ENCODE measurements around the gene CBX7. TPM values are rescaled to one million over a fixed set of nuclear protein-coding genes. Genes with fewer than 3 reads are reported as not detected.

Gene CBX7
- total and polyA plus RNA-seq, 2 of the 8 experiments (the other 6 are each of a cell fraction or from before 2014, with no cell fraction given): 6.9 to 8.7 TPM

- Histone ChIP-seq H3K27me3 (replicated peaks in 1 of 4; ENCODE audit: control insufficient read depth in 3 of 4, extremely low read depth in 1 of 4, insufficient read depth in 3 of 4, low read length in 3 of 4) (no peaks in the 10 kb centered on the region), H4K8ac (ENCODE audit: extremely low read depth, insufficient read depth, low read length) (no peak overlapping the region), H2AK5ac (ENCODE audit: low read depth, low read length) (no peak overlapping the region), H4K5ac (ENCODE audit: insufficient read length, low read depth, low read length) (no peak overlapping the region), H3K18ac (ENCODE audit: extremely low read depth, low read length) (no peak overlapping the region), H3K4me3 (ENCODE audit: extremely low read depth in 1 of 4, insufficient read depth in 2 of 4, low read depth in 3 of 4, low read length in 4 of 4) (no peak overlapping the region), H3K23me2 (ENCODE audit: low read depth, low read length) (no peaks in the 10 kb centered on the region), H3K79me1 (ENCODE audit: low read depth, low read length) (no peaks in the 10 kb centered on the region), H4K20me1 (replicated peaks in 1 of 2; ENCODE audit: control insufficient read depth in 1 of 2, insufficient read depth in 2 of 2, low read length in 2 of 2) (no peaks in the 10 kb centered on the region), H2BK120ac (replicated peaks; ENCODE audit: low read depth, low read length) (no peak overlapping the region), H3K4ac (replicated peaks; ENCODE audit: insufficient read length, low read depth, low read length) (no peak overlapping the region), H3K9ac (replicated peaks in 1 of 4; ENCODE audit: extremely low read depth in 1 of 4, low read depth in 3 of 4, low read length in 3 of 4) (no peak overlapping the region), H3K14ac (ENCODE audit: insufficient read length) (no peak overlapping the region), H2AFZ (ENCODE audit: low read length) (no peak overlapping the region), H3K79me2 (ENCODE audit: control insufficient read depth in 1 of 2, insufficient read depth in 2 of 2, low read length in 2 of 2) (no peaks in the 10 kb centered on the region), H2BK15ac (ENCODE audit: low read length) (no peak overlapping the region), H3K4me1 (replicated peaks in 1 of 4; ENCODE audit: control insufficient read depth in 3 of 4, insufficient read depth in 4 of 4, low read length in 3 of 4) (peaks cover 2 to 6% (median 5%) of the 10 kb centered on the region in 4 experiments; a peak in 4 of 7 replicates), H3K56ac (replicated peaks; ENCODE audit: insufficient read length, low read depth, low read length) (no peak overlapping the region), H3K9me3 (ENCODE audit: insufficient read depth in 2 of 2, low read depth in 1 of 2, low read length in 1 of 2) (no peaks in the 10 kb centered on the region), H2BK12ac (ENCODE audit: low read depth, low read length) (no peak overlapping the region), H3K27ac (ENCODE audit: low read depth, low read length) (no peak overlapping the region), H3K4me2 (ENCODE audit: insufficient read depth in 1 of 2, low read depth in 2 of 2, low read length in 2 of 2) (no peak overlapping the region), H2BK20ac (ENCODE audit: low read length) (no peak overlapping the region), H4K91ac (replicated peaks; ENCODE audit: insufficient read length, low read length) (no peak overlapping the region), H3K23ac (ENCODE audit: insufficient read length) (no peak overlapping the region), H2BK5ac (ENCODE audit: low read depth, low read length) (no peak overlapping the region), H3K36me3 (ENCODE audit: control insufficient read depth in 2 of 4, insufficient read depth in 4 of 4, low read length in 3 of 4) (no peaks in the 10 kb centered on the region)
- CTCF ChIA-PET (ENCODE audit: partially characterized antibody): interaction anchor here (0.6 to 1.6 kb wide), 6 partner anchors 9 to 240 kb away, joined by 3 to 6 read pairs (median 3); no protein-coding TSS in a partner anchor
- 95% methylated on average over 9 of the region's 9 CpGs; no CpG with 5 or more reads in 1 of the 2 experiments for WGBS, 2 experiments (ENCODE audit: extremely low coverage in 1 of 2, insufficient coverage in 1 of 2, insufficient read length in 1 of 2, insufficient replicate concordance in 2 of 2, low coverage in 1 of 2, low lambda C conversion rate in 2 of 2, missing lambda C conversion rate in 1 of 2)
- FAIRE-seq: no peak
- POLR2A ChIA-PET (ENCODE audit: partially characterized antibody): no interaction called here
- no peak for DNase-seq (ENCODE audit: low read depth in 1 of 2, low spot score in 2 of 2)
- TF ChIP-seq, protein P1, sequence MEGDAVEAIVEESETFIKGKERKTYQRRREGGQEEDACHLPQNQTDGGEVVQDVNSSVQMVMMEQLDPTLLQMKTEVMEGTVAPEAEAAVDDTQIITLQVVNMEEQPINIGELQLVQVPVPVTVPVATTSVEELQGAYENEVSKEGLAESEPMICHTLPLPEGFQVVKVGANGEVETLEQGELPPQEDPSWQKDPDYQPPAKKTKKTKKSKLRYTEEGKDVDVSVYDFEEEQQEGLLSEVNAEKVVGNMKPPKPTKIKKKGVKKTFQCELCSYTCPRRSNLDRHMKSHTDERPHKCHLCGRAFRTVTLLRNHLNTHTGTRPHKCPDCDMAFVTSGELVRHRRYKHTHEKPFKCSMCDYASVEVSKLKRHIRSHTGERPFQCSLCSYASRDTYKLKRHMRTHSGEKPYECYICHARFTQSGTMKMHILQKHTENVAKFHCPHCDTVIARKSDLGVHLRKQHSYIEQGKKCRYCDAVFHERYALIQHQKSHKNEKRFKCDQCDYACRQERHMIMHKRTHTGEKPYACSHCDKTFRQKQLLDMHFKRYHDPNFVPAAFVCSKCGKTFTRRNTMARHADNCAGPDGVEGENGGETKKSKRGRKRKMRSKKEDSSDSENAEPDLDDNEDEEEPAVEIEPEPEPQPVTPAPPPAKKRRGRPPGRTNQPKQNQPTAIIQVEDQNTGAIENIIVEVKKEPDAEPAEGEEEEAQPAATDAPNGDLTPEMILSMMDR (IDR thresholded peaks at IDR 0.05; ENCODE audit: control extremely low read depth in 1 of 3, insufficient read depth in 1 of 3, low read depth in 1 of 3, low read length in 3 of 3): no peak
- TF ChIP-seq RNF2 (IDR thresholded peaks at IDR 0.05; ENCODE audit: borderline replicate concordance, low read depth, low read length, missing control alignments, poor library complexity, severe bottlenecking): no peak
- no peak for TF ChIP-seq RAD21 (IDR thresholded peaks at IDR 0.05 in 1 of 2, conservative IDR thresholded peaks at IDR 0.05 in 1 of 2; ENCODE audit: low read depth in 2 of 2, low read length in 2 of 2)
- TF ChIP-seq TCF12 (IDR thresholded peaks at IDR 0.05; ENCODE audit: low read depth, low read length): no peak
- TF ChIP-seq TBP (IDR thresholded peaks at IDR 0.05; ENCODE audit: low read depth, low read length): no peak
- TF ChIP-seq CEBPB (IDR thresholded peaks at IDR 0.05; ENCODE audit: low read depth, low read length): no peak
- TF ChIP-seq GABPA (IDR thresholded peaks at IDR 0.05; ENCODE audit: borderline replicate concordance, insufficient read depth, low read length): no peak
- TF ChIP-seq PHF8 (conservative IDR thresholded peaks at IDR 0.05; ENCODE audit: low read depth, low read length): no peak
- TF ChIP-seq, protein P2, sequence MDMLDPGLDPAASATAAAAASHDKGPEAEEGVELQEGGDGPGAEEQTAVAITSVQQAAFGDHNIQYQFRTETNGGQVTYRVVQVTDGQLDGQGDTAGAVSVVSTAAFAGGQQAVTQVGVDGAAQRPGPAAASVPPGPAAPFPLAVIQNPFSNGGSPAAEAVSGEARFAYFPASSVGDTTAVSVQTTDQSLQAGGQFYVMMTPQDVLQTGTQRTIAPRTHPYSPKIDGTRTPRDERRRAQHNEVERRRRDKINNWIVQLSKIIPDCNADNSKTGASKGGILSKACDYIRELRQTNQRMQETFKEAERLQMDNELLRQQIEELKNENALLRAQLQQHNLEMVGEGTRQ (IDR thresholded peaks at IDR 0.05; ENCODE audit: low read length): no peak
- TF ChIP-seq HDAC6 (IDR thresholded peaks at IDR 0.05; ENCODE audit: low read depth, low read length): no peak
Measured at GRCh38 chr22:39109361-39109760, 43.1 kb downstream of the CBX7 start.
